NCI-H82 (cell line): ENCODE results near the gene CHMP4B.

Experiments
- DNase-seq: peaks from one replicate; lab custom pipeline; 2025; lab: John Stamatoyannopoulos, UW

The CHMP4B gene

DNA sequence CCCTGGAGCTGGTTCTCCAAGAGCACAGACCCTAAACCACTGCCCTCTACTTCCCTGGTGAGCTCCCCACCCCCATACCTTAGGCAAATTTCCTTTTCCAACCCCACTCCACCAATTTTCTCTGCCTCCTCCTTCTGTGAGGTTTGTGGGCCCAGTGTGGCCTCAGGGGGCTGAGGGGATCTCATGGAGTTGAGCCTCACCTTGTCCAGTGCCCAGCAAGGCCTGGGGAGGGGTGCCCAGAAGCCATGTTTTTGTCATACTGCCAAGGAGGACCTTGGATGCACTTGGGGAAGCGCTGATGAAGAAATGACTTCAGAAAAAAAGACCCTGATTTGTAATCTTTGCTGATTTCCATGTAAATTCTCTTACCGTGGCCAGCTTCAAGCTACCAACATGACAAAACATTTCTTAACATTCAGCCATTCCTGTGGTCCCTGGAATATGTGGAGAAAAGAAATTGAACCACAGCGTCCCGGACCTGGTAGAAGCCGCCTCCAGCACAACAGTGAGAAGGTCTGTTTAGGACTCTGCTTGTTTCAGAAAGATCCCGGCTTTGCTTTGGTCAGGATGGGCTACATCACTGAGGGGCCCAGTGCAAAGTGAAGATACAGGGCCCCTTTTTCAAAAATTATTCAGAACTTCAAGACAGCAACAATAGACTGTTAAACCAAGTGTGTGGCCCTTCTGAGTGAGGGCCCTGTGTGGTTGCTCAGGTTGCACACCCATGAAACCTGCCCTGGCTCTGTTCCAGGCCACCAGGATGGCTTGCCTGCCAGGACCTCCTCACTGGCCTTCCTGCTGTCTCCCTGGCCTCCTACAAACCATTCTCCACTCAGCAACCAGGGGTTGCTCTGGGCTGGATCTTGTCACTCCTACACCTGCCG, 52.5 kb downstream of the CHMP4B start:
- DNase-seq: no peak

DNA sequence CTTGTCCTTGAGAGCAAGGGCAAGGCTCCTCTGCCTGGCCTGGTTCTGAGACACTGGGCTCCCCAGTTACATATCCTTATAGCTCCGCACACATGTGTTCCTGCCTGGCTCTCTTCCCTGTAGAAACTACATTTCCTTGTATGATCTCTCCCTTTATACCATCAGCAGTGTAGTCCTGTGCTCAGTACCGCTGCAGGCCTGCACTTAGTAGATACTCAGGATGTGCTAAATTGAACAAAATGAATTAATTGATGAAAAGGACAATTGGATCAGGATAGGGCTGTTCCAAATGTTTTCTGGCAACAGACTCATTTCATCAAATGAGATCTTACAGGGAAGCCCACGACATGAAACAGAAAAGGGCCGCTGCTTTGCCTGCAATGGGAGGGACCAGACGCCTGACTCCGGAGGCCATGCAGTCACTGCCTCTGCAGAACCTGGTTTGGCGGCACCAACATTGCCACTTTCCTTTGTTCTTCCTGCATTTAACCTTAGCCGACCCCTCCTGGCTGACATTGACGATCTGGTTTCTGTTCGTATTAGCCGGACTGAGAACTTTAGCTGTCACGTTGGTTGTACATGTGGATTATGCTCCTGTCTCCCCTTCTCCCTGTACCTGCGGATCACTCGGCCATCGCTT, 53.3 kb downstream of the CHMP4B start:
- DNase-seq: no peak

DNA sequence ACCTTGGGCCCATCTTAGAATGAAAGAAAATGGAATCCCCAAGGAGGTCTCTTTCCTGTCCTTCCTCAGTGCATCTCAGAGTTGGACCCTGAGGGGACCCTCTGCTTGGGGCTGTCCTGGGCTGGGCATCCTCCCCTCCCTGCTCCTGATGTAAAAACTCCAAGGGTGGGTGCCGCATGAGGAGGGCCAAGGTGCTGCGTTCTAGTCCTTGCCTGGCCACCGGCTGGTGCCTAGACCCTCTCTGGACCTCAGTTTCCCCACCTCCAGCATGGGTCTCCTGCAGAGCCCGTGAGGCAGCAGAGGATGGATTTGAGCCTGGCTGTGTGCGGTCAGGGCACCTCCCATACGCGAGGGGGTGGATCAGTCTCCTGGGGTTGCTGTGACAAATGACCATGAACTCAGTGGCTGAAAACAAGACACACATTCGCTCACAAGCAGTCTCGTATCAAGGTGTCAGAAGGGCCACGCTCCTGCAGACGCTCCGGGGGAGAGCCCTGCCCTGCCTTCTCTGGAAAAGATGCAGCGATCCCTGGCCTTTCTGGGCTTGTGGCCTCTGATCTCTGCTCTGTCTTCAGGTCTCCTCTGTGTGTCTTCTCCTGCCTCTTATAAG, 54.7 kb downstream of the CHMP4B start:
- no peak for DNase-seq

DNA sequence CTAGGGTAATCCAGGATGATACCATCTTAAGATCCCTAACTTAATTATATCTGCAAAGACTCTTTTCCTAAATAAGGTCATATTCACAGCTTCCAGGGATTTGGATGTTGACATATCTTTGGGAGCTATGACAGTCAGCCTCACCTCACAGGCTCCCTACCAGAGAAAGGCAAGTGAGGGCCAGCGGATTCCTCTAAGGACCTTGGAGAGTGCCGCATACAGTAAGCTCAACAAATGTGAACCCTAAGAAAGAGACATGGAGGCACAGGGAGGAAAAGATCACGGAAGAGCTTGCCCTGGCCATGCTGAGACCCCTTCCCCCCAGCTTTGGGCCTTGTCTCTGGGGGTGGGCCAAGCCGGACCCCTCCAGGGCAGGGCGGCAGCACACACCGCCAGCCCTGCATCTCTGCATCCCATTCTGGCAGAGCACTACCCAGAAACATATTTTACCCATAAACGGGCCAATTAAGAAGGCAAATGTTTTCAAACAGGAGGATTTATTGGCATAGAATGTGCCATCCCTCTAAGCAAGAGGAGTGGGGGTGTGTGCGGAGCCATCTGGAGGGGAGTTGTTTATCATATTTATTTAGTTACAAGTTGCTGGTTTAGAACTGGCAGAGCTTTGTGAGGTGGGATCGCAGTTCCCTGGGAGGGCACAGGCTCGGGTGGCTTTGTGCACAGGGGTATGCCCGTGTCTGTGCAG, 55.4 kb downstream of the CHMP4B start:
- peak; percentile 80 for DNase-seq

DNA sequence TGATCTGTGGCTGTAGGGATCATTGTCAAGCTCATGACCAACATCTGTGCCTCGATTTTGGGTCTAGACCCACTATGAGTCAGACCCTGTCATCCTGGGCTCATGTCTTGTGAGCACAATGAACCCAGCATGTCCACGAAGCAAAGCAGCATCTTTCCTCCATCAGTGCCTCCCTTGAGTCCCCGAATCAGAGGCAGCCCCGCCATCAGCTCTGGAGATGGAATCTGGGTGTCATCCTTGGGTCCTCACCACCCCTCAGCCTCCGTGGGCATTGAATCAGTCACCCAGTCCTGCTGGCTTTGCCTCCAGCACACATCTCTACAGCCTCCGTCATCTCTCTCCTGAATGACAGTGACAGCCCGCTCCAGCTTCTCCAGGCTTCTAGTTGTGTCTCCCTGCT, 56.9 kb downstream of the CHMP4B start:
- no peak for DNase-seq

DNA sequence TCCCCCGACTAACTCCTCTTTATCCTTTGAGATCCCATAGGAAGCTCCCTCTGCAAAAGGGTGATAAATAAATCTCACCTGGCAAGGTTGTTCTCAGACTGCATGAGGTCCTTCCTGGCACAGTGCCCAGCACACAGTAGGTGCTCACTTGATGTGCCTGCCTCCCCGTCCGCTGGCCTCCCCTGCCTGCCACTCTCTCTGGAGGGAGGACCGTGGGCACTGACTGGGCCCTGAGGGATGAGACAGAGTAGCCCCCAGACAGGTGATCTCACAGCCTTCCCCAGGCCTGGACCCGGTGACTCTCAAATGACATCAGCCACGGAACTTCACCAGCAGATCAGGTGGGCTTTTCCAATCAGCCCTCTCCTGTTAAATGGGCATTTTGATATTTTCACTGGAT, 57.4 kb downstream of the CHMP4B start:
- DNase-seq: no peak

DNA sequence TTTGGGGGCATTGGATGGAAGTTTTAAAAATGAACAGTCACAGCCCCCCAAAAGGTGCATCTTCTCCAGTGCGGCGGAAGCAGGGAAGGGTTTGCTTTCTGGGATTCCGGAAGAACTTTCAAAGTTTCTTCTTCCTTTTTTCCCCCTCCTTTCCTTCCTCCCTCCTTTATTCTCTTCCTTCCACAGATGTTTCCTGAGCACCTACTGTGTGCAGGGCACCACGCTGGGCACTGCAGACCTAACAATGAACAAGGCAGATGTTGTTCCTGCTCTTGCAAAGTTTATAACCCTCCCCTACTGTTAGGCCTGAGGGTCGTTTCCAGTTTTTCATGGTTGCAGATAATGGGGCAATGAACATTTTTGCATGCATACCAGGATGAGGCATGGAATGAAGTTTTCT, 58.1 kb downstream of the CHMP4B start:
- no peak for DNase-seq

DNA sequence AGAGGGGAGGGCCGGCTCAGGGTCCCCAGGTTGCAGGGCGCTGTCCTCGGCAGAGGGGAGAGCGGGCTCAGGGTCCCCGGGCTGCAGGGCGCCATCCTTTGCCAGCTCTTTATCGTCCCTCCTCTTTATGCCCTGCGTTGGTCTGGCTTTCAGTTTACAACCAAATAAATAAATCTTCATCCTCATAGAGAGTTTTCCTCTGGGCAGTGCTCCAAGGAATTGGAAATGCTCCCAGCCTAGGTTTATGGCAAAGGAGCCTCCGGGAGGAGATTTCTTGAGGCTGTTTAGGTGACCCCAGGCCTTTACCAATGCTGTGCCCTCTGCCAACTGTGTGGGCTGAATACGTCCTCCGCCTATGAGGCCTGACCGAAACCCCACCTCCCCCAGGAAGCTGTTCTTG, 60.2 kb downstream of the CHMP4B start:
- no peak for DNase-seq

DNA sequence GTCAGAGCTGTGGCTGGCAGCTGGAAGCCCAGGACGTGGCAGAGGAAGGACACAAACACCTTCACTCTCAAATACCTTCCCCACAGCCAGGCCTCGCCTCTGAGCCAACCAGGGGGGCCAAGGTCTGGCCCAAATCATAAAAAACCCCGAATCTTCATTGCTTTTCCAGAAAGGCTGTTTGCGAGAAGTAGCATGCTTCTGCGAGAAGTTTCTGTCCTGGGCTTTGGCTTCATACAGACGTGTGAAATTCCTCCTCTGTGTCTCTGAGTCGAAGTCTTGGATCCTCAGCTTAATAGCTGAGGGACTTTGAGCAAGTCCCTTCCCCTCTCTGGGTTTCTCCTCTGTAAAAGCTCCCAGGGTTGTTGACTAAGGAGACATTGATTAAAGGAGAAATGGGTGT, 63.0 kb downstream of the CHMP4B start:
- no peak for DNase-seq

DNA sequence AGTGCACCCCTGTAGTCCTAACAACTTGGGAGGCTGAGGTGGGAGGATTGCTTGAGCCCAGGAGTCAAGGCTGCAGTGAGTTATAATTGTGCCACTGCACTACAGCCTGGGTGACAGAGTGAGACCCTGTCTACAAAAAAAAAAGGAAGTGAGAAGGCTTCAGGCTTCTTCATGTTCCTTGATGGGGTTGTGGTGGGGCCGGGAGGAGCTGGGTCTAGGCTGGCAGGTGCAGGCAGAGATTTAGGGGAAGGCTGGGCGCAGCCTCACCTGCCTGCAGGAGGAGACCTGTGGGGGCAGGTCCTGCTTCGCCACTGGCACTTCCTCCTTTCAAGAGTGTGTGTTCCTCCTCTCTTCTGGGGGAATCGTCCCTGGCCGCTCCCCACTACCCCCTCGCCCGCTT, 63.9 kb downstream of the CHMP4B start:
- DNase-seq: no peak

DNA sequence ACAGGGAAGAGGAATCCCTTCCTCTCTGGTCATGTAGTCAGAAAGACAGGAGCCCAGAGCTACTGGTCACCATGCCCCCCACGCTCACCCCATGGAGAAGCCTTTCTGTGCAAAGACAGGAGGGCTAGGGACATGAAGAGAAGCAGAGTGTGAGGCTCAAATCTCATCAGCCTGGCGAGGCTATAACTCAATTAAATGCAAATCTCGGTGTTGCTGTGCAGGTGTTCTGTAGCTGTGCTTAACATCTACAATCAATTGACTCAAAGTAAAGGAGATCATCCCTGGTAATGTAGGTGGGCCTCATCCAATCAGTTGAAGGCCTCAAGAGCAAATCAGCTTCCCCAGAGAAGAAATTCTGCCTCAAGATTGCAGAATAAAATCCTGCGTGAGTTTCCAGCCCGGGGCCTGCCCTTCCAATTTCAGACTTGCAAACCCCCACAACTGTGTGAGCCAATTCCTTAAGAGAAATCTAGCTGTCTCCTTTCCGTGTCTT, 64.4 kb downstream of the CHMP4B start:
- DNase-seq: no peak

DNA sequence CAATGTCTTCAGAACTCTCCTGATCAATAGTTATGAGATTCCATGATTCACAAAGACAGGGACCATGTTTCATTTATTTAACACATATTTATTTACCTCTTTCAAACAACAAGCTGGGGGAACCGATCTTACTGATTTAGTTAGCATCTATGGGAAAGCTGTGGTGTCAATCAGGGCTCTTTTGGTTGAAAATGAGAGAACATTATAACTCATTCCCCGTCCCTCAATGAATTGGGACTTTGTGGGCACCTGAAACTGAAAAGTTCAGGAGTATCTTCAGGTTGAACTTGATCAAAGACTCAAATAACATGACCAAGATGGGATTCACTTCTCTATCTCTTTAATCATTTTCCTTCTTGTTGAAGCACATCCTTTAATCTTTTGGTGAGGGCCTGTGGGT, 67.4 kb downstream of the CHMP4B start:
- DNase-seq: no peak

DNA sequence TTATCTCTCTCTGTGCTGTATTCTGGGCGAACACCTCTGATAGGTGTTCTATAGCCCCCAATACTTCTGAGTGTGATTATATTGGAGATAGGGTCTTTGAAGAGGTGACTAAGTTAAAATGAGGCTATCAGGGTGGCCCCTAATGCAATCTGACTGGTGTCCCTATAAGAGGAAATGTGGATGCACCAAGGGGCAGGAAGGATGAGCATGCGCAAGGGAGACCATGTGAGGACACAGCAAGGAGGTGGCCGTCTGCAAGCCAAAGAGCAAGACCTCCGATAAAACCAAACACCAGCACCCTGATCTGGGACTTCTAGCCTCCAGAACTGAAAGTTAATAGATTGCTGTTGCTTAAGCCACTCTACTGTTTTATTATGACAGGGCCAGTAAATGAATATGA, 69.2 kb downstream of the CHMP4B start:
- no peak for DNase-seq

DNA sequence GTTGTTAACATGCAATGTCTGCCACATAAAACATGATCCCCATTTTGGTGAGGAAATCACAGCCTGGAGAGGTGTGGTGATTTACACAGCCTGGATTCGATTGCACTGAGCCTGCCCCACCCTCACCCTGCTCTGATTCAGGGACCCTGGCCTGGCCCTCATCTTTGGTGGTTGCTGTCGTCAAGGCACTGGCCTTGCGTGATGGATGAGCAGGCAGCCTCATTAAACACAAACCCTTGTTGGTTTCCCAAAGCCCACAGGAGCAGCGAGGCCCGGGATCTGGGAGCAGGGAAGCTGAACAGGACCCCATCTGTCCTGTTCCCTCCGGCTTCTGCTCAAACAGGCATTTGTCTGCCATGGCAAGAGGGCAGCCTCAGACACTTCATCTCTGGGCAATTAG, 70.8 kb downstream of the CHMP4B start:
- DNase-seq: no peak

DNA sequence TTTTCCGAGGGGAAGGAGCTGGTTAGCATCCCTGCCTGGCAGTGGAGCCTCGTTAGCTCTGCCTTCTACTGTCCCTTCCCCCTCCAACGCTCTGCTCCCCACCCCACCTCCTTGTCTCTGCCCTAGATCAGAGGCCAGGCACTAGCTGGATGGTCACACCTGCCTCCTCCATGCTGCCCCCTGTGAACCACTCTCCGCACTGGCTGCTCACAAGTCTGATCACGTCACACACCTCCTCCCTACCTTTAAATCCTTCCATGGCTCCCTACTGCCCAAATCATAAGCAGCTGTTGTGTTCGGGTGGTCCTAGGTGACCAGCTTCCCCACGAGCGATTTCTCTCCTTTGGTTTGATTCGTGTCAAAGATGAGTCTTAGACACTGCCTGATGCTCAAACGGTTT, 71.3 kb downstream of the CHMP4B start:
- no peak for DNase-seq

DNA sequence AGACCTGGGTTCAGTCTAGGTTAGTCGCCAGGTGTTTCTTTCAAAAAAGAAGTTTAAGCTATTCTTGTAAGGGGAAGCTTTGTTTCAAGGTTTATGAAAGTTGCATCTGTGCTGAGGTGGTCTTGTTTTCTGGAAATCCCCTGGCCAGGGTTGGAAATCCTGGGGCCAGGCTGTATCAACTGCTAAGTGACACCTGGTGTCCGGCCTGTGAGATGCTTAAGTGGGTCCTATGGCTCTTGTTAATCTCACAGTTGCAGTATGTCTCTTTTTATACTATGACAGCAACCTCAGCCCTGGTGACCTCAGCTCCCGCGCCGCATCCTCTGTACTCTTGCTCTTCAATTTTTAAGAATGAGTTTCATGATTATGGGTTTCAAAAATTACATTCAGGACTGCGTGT, 72.0 kb downstream of the CHMP4B start:
- no peak for DNase-seq

DNA sequence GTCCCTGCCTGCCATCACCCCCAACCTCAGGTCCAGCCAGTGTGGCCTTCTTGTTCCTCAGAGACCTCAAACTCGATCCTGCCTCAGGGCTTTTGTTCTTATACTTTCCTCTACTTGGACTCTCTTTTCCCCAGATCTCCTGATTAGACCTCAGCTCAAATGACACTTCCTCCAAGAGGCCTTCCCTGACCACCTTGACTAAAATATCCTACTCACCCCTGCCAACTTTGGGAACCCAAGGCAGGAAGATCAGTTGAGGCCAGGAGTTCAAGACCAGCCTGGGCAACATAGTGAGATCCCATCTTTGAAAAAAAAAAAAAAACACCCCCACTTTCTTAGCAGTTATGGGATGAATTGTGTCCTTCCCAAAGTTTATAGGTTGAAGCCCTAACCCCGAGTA, 73.5 kb downstream of the CHMP4B start:
- DNase-seq: no peak

DNA sequence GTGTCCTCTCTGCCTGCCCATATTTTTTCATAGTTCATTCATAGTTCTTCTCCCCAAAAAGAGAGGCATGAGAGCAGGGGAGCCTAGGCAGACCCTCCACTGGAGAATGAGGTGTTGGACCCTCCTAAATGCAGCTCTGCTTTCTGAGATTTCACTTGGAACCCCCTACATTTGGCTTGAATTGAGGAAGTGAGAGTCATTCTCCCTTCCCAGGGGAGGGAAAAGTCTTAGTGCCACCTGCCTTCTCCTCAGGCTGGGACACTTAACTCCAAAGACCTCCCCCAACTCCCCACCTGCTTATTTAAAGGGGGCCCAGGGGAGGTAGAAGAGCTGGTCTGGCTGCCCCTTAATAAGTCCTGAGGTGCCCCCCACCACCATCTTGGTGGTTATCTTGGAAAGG, 78.2 kb downstream of the CHMP4B start:
- no peak for DNase-seq

DNA sequence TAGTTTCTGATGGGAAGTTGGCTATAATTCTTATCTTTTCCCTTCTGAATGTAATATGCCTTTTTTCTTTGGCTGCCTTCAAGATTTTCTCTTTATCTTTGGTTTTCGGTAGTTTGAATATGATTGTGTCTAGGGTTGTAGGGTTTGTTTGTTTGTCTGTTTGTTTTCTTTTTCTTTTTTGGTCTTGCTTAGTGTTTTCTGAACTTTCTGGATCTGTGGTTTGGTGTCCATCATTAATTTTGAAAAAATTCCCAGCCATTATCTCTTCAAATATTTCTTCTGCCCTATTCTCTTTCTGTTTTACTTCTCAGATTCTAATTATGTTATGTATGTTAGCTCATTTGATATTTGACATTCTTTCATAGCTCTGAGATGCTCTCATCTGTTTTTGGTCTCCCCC, 79.4 kb downstream of the CHMP4B start:
- no peak for DNase-seq

DNA sequence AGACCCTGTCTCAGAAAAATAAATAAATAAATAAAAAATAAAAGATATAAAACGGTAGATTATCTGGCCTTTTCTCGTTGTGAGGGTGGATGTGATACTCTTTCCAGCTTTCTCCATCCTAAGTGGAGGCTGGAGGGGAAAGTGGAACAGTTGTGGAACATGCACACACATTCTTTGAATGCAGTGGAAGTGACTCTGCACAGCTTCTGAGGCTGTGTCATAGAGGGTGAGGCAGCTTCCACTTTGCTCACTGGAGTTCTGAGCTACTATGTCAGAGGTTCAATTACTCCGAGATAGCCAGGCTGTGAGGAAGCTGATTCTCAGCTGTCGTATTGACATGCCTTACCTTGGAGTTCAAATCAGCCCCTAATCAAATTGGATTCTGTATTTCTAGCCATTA, 82.2 kb downstream of the CHMP4B start:
- no peak for DNase-seq

DNA sequence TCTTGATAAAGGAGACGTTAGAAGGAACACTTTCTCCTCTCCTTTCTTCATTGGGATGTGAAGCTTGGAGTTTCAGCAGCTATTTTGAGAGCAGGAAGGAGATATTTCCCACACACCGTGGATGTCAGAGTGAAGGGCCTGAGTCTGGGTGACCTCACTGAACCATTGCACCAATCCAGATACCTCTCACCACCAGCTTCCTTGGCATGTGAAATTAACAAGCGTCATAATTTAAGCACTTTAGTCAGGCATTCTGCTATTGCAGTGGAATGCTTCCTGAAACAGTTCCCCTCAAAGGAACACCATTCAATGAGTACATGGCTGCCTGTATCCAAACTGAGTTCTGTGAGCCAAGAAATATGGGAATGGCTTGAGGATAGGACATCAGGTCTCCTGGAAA, 83.7 kb downstream of the CHMP4B start:
- no peak for DNase-seq

DNA sequence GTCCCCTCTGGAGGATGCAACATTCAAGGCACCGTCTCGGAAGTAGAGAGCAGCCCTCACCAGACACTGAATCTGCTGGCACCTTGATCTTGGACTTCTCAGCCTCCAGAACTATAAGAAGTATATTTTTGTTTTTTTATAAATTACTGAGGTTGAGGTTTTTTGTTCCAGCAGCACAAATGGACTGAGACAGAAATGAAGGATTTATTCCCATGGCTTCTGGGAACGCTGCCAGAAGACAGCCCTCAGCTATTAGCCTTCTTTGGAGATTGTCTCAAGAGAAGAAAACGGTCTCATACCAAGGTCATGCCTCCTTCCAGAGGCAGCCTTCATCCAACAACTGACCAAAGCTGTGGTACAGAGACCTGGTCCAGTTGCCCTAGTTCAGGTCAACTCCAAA, 85.4 kb downstream of the CHMP4B start:
- no peak for DNase-seq
